A549 treated with CORT108297 at 1 μM for 4 hours (cell line): ENCODE measurements around the gene SIRT4. TPM values are rescaled to one million over a fixed set of nuclear protein-coding genes. Genes with fewer than 3 reads are reported as not detected.

Experiments used
- total RNA-seq: library from RNA; stranded (reverse); fragments of 200-300 nt; extraction: Qiagen RNA extraction; gene quantifications from 5 replicates; pipeline ENCODE4 v1.2.3, GENCODE V29; 2022

The SIRT4 gene, protein sequence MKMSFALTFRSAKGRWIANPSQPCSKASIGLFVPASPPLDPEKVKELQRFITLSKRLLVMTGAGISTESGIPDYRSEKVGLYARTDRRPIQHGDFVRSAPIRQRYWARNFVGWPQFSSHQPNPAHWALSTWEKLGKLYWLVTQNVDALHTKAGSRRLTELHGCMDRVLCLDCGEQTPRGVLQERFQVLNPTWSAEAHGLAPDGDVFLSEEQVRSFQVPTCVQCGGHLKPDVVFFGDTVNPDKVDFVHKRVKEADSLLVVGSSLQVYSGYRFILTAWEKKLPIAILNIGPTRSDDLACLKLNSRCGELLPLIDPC
- 0.79 to 0.96 TPM (median 0.89 TPM) in 5 replicates for total RNA-seq

GRCh38 chr12:120301962-120302815 lies at the start of gene SIRT4:
SIRT4 (plus strand) TSS chr12:120302321; CDS start chr12:120303562, 1,241 bp downstream.

DNA sequence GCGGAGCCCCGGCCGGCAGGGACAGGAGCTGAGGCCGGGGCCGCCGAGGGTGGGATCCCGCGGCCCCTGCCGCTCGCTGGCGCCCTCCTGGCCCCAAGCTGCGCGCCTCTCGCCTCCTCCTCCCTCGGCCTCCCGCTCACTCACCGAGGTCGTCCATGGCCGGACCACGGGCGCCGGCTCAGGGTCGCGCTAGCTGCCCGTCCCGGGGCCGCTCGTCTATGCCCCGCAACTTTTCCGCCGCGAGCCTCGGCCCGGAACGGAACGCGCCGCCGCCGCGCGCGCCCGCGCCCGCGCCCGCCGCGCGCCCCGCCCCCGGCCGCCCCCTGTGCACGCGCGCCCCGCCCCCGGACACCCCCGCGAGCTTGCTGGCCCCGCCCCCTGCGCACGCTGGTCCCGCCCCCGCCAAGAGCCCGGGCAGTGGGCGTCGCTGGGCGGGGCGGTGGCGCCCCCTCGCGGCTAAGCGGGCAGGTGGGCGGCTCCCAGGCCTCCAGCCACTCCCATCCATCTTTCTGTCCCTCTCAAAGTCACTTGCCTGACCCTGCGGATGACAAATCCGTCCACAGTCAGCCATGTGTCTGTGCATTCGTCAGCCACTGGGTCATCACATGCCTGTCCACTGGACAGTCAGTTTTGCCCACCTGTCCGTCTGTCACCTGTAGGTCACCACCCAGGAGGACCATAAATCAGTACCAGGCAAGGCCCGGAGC lies 36.5 kb upstream of the SIRT4 start, which contains the start of gene PXN:
Gene PXN, minus strand, starts transcription at position 258 of the 707 bp plus-strand sequence. Its CDS starts 101 bp downstream, at position 157.

GRCh38 chr12:120292661-120293531 lies 9.2 kb upstream of the SIRT4 start, which contains the start of gene RNU4-1:
RNU4-1 (minus strand) TSS chr12:120293237.

GRCh38 chr12:120327593-120327992 lies 25.5 kb downstream of the SIRT4 start, which contains the start of gene PLA2G1B:
PLA2G1B (minus strand) TSS chr12:120327779; CDS start chr12:120327753, 26 bp downstream.

Other genes starting within 250 kb of the SIRT4 start
- 65.9 to 76.8 TPM (median 75.5 TPM) in 5 replicates for gene RAB35, start 185.6 kb upstream of the SIRT4 start, total RNA-seq
- 53.0 to 63.7 TPM (median 59.3 TPM) in 5 replicates for gene GCN1, start 107.6 kb upstream of the SIRT4 start, total RNA-seq
- 3,500 to 3,597 TPM (median 3,574 TPM) in 5 replicates for gene RPLP0, start 101.2 kb upstream of the SIRT4 start, total RNA-seq
- 162 to 192 TPM (median 177 TPM) in 5 replicates for gene PXN, start 36.6 kb upstream of the SIRT4 start, total RNA-seq
- not detected in 5 replicates for gene RNU4-2, start 10.4 kb upstream of the SIRT4 start, total RNA-seq
- gene RNU4-1, start 9.1 kb upstream of the SIRT4 start, total RNA-seq = not detected in 5 replicates
- 0.24 TPM in 1 of 5 replicates, not detected in the others for gene PLA2G1B, start 25.5 kb downstream of the SIRT4 start, total RNA-seq
- gene MSI1, start 66.8 kb downstream of the SIRT4 start, total RNA-seq = 1.1 to 1.4 TPM (median 1.2 TPM) in 5 replicates
- 710 to 890 TPM (median 854 TPM) in 5 replicates for gene COX6A1, start 135.8 kb downstream of the SIRT4 start, total RNA-seq
- gene TRIAP1, start 144.1 kb downstream of the SIRT4 start, total RNA-seq = 72.6 to 91.5 TPM (median 74.1 TPM) in 5 replicates
- 22.6 to 26.1 TPM (median 25.3 TPM) in 5 replicates for gene GATC, start 144.1 kb downstream of the SIRT4 start, total RNA-seq
- gene SRSF9, start 167.4 kb downstream of the SIRT4 start, total RNA-seq = 181 to 225 TPM (median 215 TPM) in 5 replicates
- gene DYNLL1, start 193.8 kb downstream of the SIRT4 start, total RNA-seq = 628 to 767 TPM (median 649 TPM) in 5 replicates
- gene COQ5, start 226.8 kb downstream of the SIRT4 start, total RNA-seq = 27.2 to 30.9 TPM (median 27.9 TPM) in 5 replicates
- 99.3 to 116 TPM (median 102 TPM) in 5 replicates for gene RNF10, start 232.0 kb downstream of the SIRT4 start, total RNA-seq